Glomerular visceral epithelial cell (primary cell): ENCODE measurements around the gene FFAR4.

Source experiments
- DNase-seq: peaks from one replicate; pipeline ENCODE4 v3.0.0-alpha.2; 2016; ENCODE audit errors: extremely low spot score

The FFAR4 gene

GRCh38 chr10:93599778-93600177 lies 33.3 kb downstream of the FFAR4 start:
- no peak for DNase-seq

GRCh38 chr10:93600446-93601145 lies 34.1 kb downstream of the FFAR4 start:
- DNase-seq, result no peak

- no peak for DNase-seq
Observed at GRCh38 chr10:93601146-93601773, 34.8 kb downstream of the FFAR4 start, which contains the start of gene RBP4. Gene RBP4, minus strand, starts transcription at chr10:93601235. Its CDS starts 207 bp downstream, at chr10:93601028.

GRCh38 chr10:93601774-93602162 lies 35.3 kb downstream of the FFAR4 start:
- DNase-seq, result no peak

- DNase-seq, result no peak
Observed at GRCh38 chr10:93603023-93603422, 36.6 kb downstream of the FFAR4 start.

GRCh38 chr10:93604146-93604545 lies 37.7 kb downstream of the FFAR4 start:
- DNase-seq, result no peak

- no peak for DNase-seq
Observed at GRCh38 chr10:93608421-93608820, 42.0 kb downstream of the FFAR4 start.

- DNase-seq, result no peak
Observed at GRCh38 chr10:93612311-93612710, 45.8 kb downstream of the FFAR4 start, which contains the start of gene PDE6C. Gene PDE6C, plus strand, starts transcription at chr10:93612537. Its CDS starts 189 bp downstream, at chr10:93612726.

- DNase-seq, result no peak
Observed at GRCh38 chr10:93613126-93613525, 46.7 kb downstream of the FFAR4 start.

GRCh38 chr10:93614101-93614825 lies 47.8 kb downstream of the FFAR4 start:
- DNase-seq, result no peak

- DNase-seq, result no peak
Observed at GRCh38 chr10:93615576-93616235, 49.2 kb downstream of the FFAR4 start.

- DNase-seq, result no peak
Observed at GRCh38 chr10:93620925-93621324, 54.5 kb downstream of the FFAR4 start.

GRCh38 chr10:93622942-93623341 lies 56.5 kb downstream of the FFAR4 start:
- DNase-seq, result no peak

GRCh38 chr10:93628858-93629257 lies 62.4 kb downstream of the FFAR4 start:
- no peak for DNase-seq

- DNase-seq, result no peak
Observed at GRCh38 chr10:93629647-93630305, 63.3 kb downstream of the FFAR4 start.

GRCh38 chr10:93630625-93631557 lies 64.4 kb downstream of the FFAR4 start:
- DNase-seq, result no peak
